HCT116 (cell line): ENCODE results near the gene PTPN1. TPM values are rescaled to one million over a fixed set of nuclear protein-coding genes. Genes with fewer than 3 reads are reported as not detected.

ENCODE experiments used
- ATAC-seq: fragments of 200-7000 bp; cut with Tn5 transposase; 2 replicates; pipeline ENCODE4 v1.9.1; 2020; ENCODE audit warnings: mild to moderate bottlenecking, moderate library complexity
- BruUV-seq: library from RNA; stranded (reverse); fragments of 400-500 nt; replicated peaks from 2 replicates; lab custom pipeline; 2021; lab: Mats Ljungman, UMichigan
- CTCF ChIA-PET: fragments of 300-600 bp; sonication (Branson Sonifier 250); formaldehyde crosslinking; loops from one replicate; lab custom pipeline; 2021; ENCODE audit warnings: antibody characterized with exemption; lab: Charles Lee
- POLR2A ChIA-PET: fragments of 300-600, 350-600 bp; sonication (Branson Sonifier 250); formaldehyde crosslinking; loops from one replicate; lab custom pipeline; 2021; ENCODE audit warnings: antibody characterized with exemption; lab: Charles Lee
- RAD21 ChIA-PET, 2 experiments: fragments of 300-600 bp; sonication (Branson Sonifier 250); formaldehyde crosslinking; loops; one replicate each; lab custom pipeline; 2023; ENCODE audit warnings: low total read pairs in 2 of 2; ENCODE audit not compliant: uncharacterized antibody in 2 of 2, unreplicated experiment in 2 of 2, low non-redundant PET in 1 of 2; lab: Charles Lee
- DNase-seq: peaks from one replicate; pipeline ENCODE4 v3.0.0-alpha.2; 2010; ENCODE audit warnings: low read depth, low spot score
- H2AFZ ChIP-seq: fragments of 200-600 bp; shearing (Covaris generic), sonication (generic); 2 replicates; pipeline ENCODE4 v1.6.1; 2017; ENCODE audit warnings: low read depth, mixed run types, mixed read lengths, antibody characterized with exemption, low read length; ENCODE audit not compliant: poor library complexity, severe bottlenecking
- H3K27ac ChIP-seq: 2 replicates; pipeline ENCODE4 v1.5.1; 2012; ENCODE audit warnings: low read depth, low read length
- H3K27me3 ChIP-seq: fragments of 200-600 bp; sonication (generic); 2 replicates; pipeline ENCODE4 v1.6.1; 2016; ENCODE audit warnings: mixed run types, low read length, mixed read lengths; ENCODE audit not compliant: insufficient read depth
- H3K36me3 ChIP-seq, 2 experiments: fragments of 200-500 bp in 1 of 2; fragments of 200-600 bp in 1 of 2; sonication (Bioruptor generic) in 1 of 2; sonication (generic) in 1 of 2; 2 replicates each; pipeline versions ENCODE4 v1.5.1 to v1.6.1; 2014 to 2016; ENCODE audit warnings: low read length in 2 of 2, inconsistent platforms in 1 of 2, mixed read lengths in 1 of 2, mixed run types in 1 of 2; ENCODE audit not compliant: insufficient read depth in 2 of 2, control insufficient read depth in 1 of 2
- H3K4me1 ChIP-seq, 2 experiments: fragments of 200-600 bp in 1 of 2; sonication (generic) in 1 of 2; 2 replicates each; pipeline versions ENCODE4 v1.5.1 to v1.6.1; 2012 to 2017; ENCODE audit warnings: low read length in 2 of 2, inconsistent platforms in 1 of 2, mild to moderate bottlenecking in 1 of 2, mixed read lengths in 1 of 2, mixed run types in 1 of 2, moderate library complexity in 1 of 2; ENCODE audit not compliant: insufficient read depth in 2 of 2, control insufficient read depth in 1 of 2
- H3K4me2 ChIP-seq: fragments of 200-600 bp; sonication (generic); 2 replicates; pipeline ENCODE4 v1.6.1; 2017; ENCODE audit warnings: mixed run types, low read length, mixed read lengths
- H3K4me3 ChIP-seq, 2 experiments: fragments of 200-600 bp in 1 of 2; sonication (generic) in 1 of 2; replicated peaks in 1 of 2; 2 replicates each; pipeline ENCODE4 v1.5.1; 2011 to 2016; ENCODE audit warnings: low read length in 2 of 2, control low read depth in 1 of 2, low read depth in 1 of 2, mild to moderate bottlenecking in 1 of 2, mixed read lengths in 1 of 2, mixed run types in 1 of 2
- H3K79me2 ChIP-seq: fragments of 200-600 bp; sonication (generic); 2 replicates; pipeline ENCODE4 v1.6.1; 2017; ENCODE audit warnings: mild to moderate bottlenecking, mixed run types, low read length, moderate library complexity, mixed read lengths; ENCODE audit not compliant: insufficient read depth
- H3K9ac ChIP-seq: fragments of 200-600 bp; sonication (generic); 2 replicates; pipeline ENCODE4 v1.6.1; 2016; ENCODE audit warnings: low read length, mixed read lengths
- H3K9me2 ChIP-seq: fragments of 200-600 bp; sonication (generic), shearing (Covaris generic); 2 replicates; pipeline ENCODE4 v1.6.1; 2017; ENCODE audit warnings: mixed run types, mild to moderate bottlenecking, moderate library complexity; ENCODE audit not compliant: insufficient read depth
- H3K9me3 ChIP-seq, 2 experiments: fragments of 200-500 bp in 1 of 2; fragments of 200-600 bp in 1 of 2; sonication (Bioruptor generic) in 1 of 2; sonication (generic) in 1 of 2; 2 replicates each; pipeline ENCODE4 v1.6.1; 2014 to 2017; ENCODE audit warnings: low read length in 2 of 2, mixed read lengths in 2 of 2, inconsistent platforms in 1 of 2, low read depth in 1 of 2, mild to moderate bottlenecking in 1 of 2, mixed run types in 1 of 2, moderate library complexity in 1 of 2; ENCODE audit not compliant: control insufficient read depth in 1 of 2, insufficient read depth in 1 of 2
- H4K20me1 ChIP-seq: fragments of 200-600 bp; sonication (generic), shearing (Covaris generic); 2 replicates; pipeline ENCODE4 v1.6.1; 2017; ENCODE audit warnings: mixed run types, mild to moderate bottlenecking, moderate library complexity; ENCODE audit not compliant: insufficient read depth
- CEBPB ChIP-seq: IDR thresholded peaks from 2 replicates; pipeline ENCODE4 v1.6.1; 2012; ENCODE audit warnings: low read depth
- POLR2A ChIP-seq: IDR thresholded peaks from 2 replicates; pipeline ENCODE4 v1.7.0; 2011; ENCODE audit warnings: borderline replicate concordance; ENCODE audit not compliant: insufficient read depth, insufficient read length; ENCODE audit errors: extremely low read depth
- REST ChIP-seq: IDR thresholded peaks from 2 replicates; pipeline ENCODE4 v1.6.1; 2012; ENCODE audit warnings: low read depth
- SP1 ChIP-seq: IDR thresholded peaks from 2 replicates; pipeline ENCODE4 v1.6.1; 2012; ENCODE audit warnings: low read depth
- SRF ChIP-seq: IDR thresholded peaks from 2 replicates; pipeline ENCODE4 v1.6.1; 2012; ENCODE audit warnings: low read depth
- TCF7L2 ChIP-seq: IDR thresholded peaks from 2 replicates; pipeline ENCODE4 v1.7.0; 2011; ENCODE audit warnings: borderline replicate concordance, inconsistent platforms; ENCODE audit not compliant: insufficient read depth, insufficient read length; ENCODE audit errors: extremely low read depth
- YY1 ChIP-seq: IDR thresholded peaks from 2 replicates; pipeline ENCODE4 v1.6.1; 2011; ENCODE audit warnings: low read length, low read depth, moderate library complexity, mild to moderate bottlenecking; ENCODE audit not compliant: insufficient replicate concordance; ENCODE audit errors: extremely low read depth
- intact Hi-C: fragments of 100-400 bp; cut with micrococcal nuclease; formaldehyde crosslinking; loops from 2 replicates; pipeline ENCODE4 v1.10.0; 2022
- total RNA-seq: library from RNA; stranded (reverse); gene quantifications from one replicate; pipeline ENCODE4 v1.2.1, GENCODE V29; 2021; ENCODE audit not compliant: unreplicated experiment
- TF ChIP-seq, protein P1 (sequence below): IDR thresholded peaks from 2 replicates; pipeline ENCODE4 v1.6.1; 2012
- TF ChIP-seq, protein P2 (sequence below): IDR thresholded peaks from 2 replicates; pipeline ENCODE4 v1.6.1; 2012
- TF ChIP-seq, protein P3 (sequence below): IDR thresholded peaks from 2 replicates; pipeline ENCODE4 v1.6.1; 2011; ENCODE audit warnings: mild to moderate bottlenecking, low read length, moderate library complexity; ENCODE audit not compliant: insufficient replicate concordance; ENCODE audit errors: extremely low read depth
- TF ChIP-seq, protein P4 (sequence below), 3 experiments: fragments of 200-600 bp in 1 of 3; sonication (generic) in 1 of 3; IDR thresholded peaks in 2 of 3; conservative IDR thresholded peaks in 1 of 3; 2 replicates each; pipeline ENCODE4 v1.5.1; 2012 to 2017; ENCODE audit warnings: low read depth in 2 of 3, low read length in 2 of 3, antibody characterized with exemption in 1 of 3, borderline replicate concordance in 1 of 3, control low read depth in 1 of 3, mild to moderate bottlenecking in 1 of 3, mixed read lengths in 1 of 3, mixed run types in 1 of 3, moderate library complexity in 1 of 3; ENCODE audit not compliant: insufficient read depth in 1 of 3

Gene PTPN1
- total RNA-seq, 1 experiment from 2014 or later: 47.5 TPM

DNA sequence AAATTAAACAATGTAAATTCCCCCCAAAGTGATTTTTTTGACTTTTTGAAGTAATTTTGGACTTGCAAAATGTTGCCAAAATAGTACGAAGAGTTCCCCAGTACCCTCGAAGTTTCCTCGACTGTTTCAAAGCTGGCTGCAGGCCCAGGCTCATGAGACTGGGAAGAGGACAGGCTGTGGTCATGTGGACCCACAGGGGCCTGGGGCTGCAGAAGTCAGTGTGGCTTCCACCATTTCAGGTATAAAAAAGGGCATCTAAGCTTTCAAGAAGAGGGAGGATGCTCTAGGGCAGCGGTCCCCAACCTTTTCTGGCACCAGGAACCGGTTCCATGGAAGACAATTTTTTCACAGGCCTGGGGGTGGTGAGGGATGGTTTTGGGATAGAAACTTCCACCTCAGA lies 75.0 kb downstream of the PTPN1 start:
- POLR2A ChIA-PET: no interaction called here
- CTCF ChIA-PET: interaction anchor here (0.6 kb wide), 1 partner anchor 406 kb away, joined by 3 read pairs; no protein-coding TSS in a partner anchor
- no peaks in the 10 kb centered on the region for H3K4me1 ChIP-seq

More for the DNA sequence above, 75.0 kb downstream of the PTPN1 start:
- Histone ChIP-seq H3K27ac (no peak overlapping the region), H3K9ac (no peak overlapping the region), H3K36me3 (peaks cover 25 to 35% of the 10 kb centered on the region in 2 experiments; a peak in 3 of 4 replicates), H2AFZ (no peak overlapping the region), H3K4me3 (no peak overlapping the region), H4K20me1 (no peaks in the 10 kb centered on the region), H3K27me3 (no peaks in the 10 kb centered on the region), H3K4me2 (no peak overlapping the region), H3K79me2 (peaks cover 9% of the 10 kb centered on the region; the same call in 1 of the 2 replicates), H3K9me2 (no peaks in the 10 kb centered on the region), H3K9me3 (no peaks in the 10 kb centered on the region)
- no peak for ATAC-seq
- no TSS peak for BruUV-seq
- DNase-seq: no peak
- RAD21 ChIA-PET: no interaction called here
- TF ChIP-seq YY1: no peak
- TF ChIP-seq CEBPB: no peak
- no peak for TF ChIP-seq REST
- TF ChIP-seq SP1: no peak
- TF ChIP-seq, protein P1, sequence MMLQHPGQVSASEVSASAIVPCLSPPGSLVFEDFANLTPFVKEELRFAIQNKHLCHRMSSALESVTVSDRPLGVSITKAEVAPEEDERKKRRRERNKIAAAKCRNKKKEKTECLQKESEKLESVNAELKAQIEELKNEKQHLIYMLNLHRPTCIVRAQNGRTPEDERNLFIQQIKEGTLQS: no peak
- TF ChIP-seq, protein P2, sequence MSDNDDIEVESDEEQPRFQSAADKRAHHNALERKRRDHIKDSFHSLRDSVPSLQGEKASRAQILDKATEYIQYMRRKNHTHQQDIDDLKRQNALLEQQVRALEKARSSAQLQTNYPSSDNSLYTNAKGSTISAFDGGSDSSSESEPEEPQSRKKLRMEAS: no peak
- TF ChIP-seq, protein P3, sequence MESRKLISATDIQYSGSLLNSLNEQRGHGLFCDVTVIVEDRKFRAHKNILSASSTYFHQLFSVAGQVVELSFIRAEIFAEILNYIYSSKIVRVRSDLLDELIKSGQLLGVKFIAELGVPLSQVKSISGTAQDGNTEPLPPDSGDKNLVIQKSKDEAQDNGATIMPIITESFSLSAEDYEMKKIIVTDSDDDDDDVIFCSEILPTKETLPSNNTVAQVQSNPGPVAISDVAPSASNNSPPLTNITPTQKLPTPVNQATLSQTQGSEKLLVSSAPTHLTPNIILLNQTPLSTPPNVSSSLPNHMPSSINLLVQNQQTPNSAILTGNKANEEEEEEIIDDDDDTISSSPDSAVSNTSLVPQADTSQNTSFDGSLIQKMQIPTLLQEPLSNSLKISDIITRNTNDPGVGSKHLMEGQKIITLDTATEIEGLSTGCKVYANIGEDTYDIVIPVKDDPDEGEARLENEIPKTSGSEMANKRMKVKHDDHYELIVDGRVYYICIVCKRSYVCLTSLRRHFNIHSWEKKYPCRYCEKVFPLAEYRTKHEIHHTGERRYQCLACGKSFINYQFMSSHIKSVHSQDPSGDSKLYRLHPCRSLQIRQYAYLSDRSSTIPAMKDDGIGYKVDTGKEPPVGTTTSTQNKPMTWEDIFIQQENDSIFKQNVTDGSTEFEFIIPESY: no peak
- TF ChIP-seq TCF7L2: no peak
- no peak for TF ChIP-seq POLR2A
- TF ChIP-seq, protein P4, sequence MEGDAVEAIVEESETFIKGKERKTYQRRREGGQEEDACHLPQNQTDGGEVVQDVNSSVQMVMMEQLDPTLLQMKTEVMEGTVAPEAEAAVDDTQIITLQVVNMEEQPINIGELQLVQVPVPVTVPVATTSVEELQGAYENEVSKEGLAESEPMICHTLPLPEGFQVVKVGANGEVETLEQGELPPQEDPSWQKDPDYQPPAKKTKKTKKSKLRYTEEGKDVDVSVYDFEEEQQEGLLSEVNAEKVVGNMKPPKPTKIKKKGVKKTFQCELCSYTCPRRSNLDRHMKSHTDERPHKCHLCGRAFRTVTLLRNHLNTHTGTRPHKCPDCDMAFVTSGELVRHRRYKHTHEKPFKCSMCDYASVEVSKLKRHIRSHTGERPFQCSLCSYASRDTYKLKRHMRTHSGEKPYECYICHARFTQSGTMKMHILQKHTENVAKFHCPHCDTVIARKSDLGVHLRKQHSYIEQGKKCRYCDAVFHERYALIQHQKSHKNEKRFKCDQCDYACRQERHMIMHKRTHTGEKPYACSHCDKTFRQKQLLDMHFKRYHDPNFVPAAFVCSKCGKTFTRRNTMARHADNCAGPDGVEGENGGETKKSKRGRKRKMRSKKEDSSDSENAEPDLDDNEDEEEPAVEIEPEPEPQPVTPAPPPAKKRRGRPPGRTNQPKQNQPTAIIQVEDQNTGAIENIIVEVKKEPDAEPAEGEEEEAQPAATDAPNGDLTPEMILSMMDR (IDR thresholded peaks at IDR 0.05 in 2 of 3, conservative IDR thresholded peaks at IDR 0.05 in 1 of 3; ENCODE audit: borderline replicate concordance in 1 of 3, insufficient read depth in 1 of 3, low read depth in 2 of 3, low read length in 2 of 3): no peak
- TF ChIP-seq SRF: no peak
- intact Hi-C loops: no loop called here
